OCI-LY1 (cell line): ENCODE measurements around the gene THAP2.
A peak's percentile ranks its signal among the peaks of the same experiment; 100 is the strongest.

Experiments
- H2AFZ ChIP-seq: fragments of 200-600 bp; sonication (generic), shearing (Covaris generic); 2 replicates; pipeline ENCODE4 v1.6.0; 2014; ENCODE audit warnings: antibody characterized with exemption, mild to moderate bottlenecking, low read length
- H3F3A ChIP-seq: fragments of 200-600 bp; sonication (generic), shearing (Covaris generic); 2 replicates; pipeline ENCODE4 v1.6.0; 2014; ENCODE audit warnings: mild to moderate bottlenecking, antibody characterized with exemption, low read length, moderate library complexity; ENCODE audit not compliant: insufficient read depth
- H3K27ac ChIP-seq: fragments of 200-600 bp; sonication (generic); 2 replicates; pipeline ENCODE4 v1.5.1; 2014; ENCODE audit warnings: low read length, mixed run types, mild to moderate bottlenecking, low read depth; ENCODE audit not compliant: poor library complexity, severe bottlenecking
- H3K27me3 ChIP-seq: fragments of 200-600 bp; sonication (generic); 2 replicates; pipeline ENCODE4 v1.6.0; 2014; ENCODE audit warnings: antibody characterized with exemption, mild to moderate bottlenecking, low read length, moderate library complexity; ENCODE audit not compliant: insufficient read depth
- H3K36me3 ChIP-seq: fragments of 200-600 bp; sonication (generic); 2 replicates; pipeline ENCODE4 v1.6.1; 2014; ENCODE audit warnings: mild to moderate bottlenecking, antibody characterized with exemption, low read length, moderate library complexity, mixed read lengths; ENCODE audit not compliant: insufficient read depth
- H3K4me1 ChIP-seq: fragments of 200-600 bp; sonication (generic); 2 replicates; pipeline ENCODE4 v1.5.1; 2014; ENCODE audit warnings: mild to moderate bottlenecking, low read length, moderate library complexity; ENCODE audit not compliant: insufficient read depth, severe bottlenecking
- H3K4me2 ChIP-seq: fragments of 200-600 bp; sonication (generic), shearing (Covaris generic); 2 replicates; pipeline ENCODE4 v1.6.1; 2014; ENCODE audit warnings: low read length
- H3K4me3 ChIP-seq: fragments of 200-600 bp; sonication (generic); 2 replicates; pipeline ENCODE4 v1.5.1; 2014; ENCODE audit warnings: low read length, low read depth, mild to moderate bottlenecking, mixed read lengths; ENCODE audit not compliant: poor library complexity, severe bottlenecking
- H3K79me2 ChIP-seq: fragments of 200-600 bp; shearing (Covaris generic); 2 replicates; pipeline ENCODE4 v1.6.1; 2016; ENCODE audit warnings: mixed run types, low read length, mixed read lengths; ENCODE audit not compliant: insufficient read depth
- H3K9ac ChIP-seq: fragments of 200-600 bp; sonication (generic), shearing (Covaris generic); 2 replicates; pipeline ENCODE4 v1.6.1; 2014; ENCODE audit warnings: mild to moderate bottlenecking, low read length, mixed read lengths
- H3K9me2 ChIP-seq: fragments of 200-600 bp; sonication (generic), shearing (Covaris generic); 2 replicates; pipeline ENCODE4 v1.6.1; 2014; ENCODE audit warnings: low read depth, mild to moderate bottlenecking, low read length, mixed read lengths
- H3K9me3 ChIP-seq: fragments of 200-600 bp; shearing (Covaris generic); 2 replicates; pipeline ENCODE4 v1.6.1; 2014; ENCODE audit warnings: low read length, mixed read lengths
- H4K20me1 ChIP-seq: fragments of 200-600 bp; sonication (generic), shearing (Covaris generic); 2 replicates; pipeline ENCODE4 v1.6.0; 2016; ENCODE audit warnings: mild to moderate bottlenecking, low read length; ENCODE audit not compliant: insufficient read depth
- EZH2 ChIP-seq: fragments of 200-600 bp; sonication (generic), shearing (Covaris generic); IDR thresholded peaks from 2 replicates; pipeline ENCODE4 v1.8.0; 2017; ENCODE audit warnings: borderline replicate concordance, mixed run types, mild to moderate bottlenecking, antibody characterized with exemption, low read length, moderate library complexity, mixed read lengths
- TF ChIP-seq, protein P1 (sequence below): fragments of 200-600 bp; sonication (generic), shearing (Covaris generic); IDR thresholded peaks from 2 replicates; pipeline ENCODE4 v1.5.1; 2017; ENCODE audit warnings: mild to moderate bottlenecking, antibody characterized with exemption, low read length, moderate library complexity, mixed read lengths

Gene THAP2

DNA sequence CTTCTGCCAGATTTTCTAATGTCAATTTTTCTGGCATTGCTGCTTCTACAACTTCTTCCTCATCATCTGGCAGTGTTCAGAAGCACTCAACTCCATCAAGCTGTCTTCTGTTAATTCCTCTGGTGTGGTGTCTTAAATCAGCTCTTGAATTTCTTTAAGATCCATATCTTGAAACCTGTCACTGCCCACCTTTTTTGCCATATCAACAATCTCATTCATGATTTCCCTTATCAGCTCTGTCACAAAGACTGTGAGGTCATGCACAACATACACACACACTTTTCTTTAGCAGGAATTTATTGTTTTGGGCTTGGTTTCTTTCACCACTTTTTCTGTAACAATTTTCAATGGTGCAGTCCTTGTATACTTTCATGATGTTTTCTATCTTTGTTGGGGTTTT lies 7.2 kb downstream of the THAP2 start:
- H3K9ac ChIP-seq: no peak overlapping the region
- no peaks in the 10 kb centered on the region; the same call in 1 of the 2 replicates for H3F3A ChIP-seq
- no peaks in the 10 kb centered on the region for H3K36me3 ChIP-seq
- H3K9me3 ChIP-seq: no peaks in the 10 kb centered on the region
- no peak overlapping the region for H2AFZ ChIP-seq
- H3K4me2 ChIP-seq: no peak overlapping the region
- TF ChIP-seq, protein P1, sequence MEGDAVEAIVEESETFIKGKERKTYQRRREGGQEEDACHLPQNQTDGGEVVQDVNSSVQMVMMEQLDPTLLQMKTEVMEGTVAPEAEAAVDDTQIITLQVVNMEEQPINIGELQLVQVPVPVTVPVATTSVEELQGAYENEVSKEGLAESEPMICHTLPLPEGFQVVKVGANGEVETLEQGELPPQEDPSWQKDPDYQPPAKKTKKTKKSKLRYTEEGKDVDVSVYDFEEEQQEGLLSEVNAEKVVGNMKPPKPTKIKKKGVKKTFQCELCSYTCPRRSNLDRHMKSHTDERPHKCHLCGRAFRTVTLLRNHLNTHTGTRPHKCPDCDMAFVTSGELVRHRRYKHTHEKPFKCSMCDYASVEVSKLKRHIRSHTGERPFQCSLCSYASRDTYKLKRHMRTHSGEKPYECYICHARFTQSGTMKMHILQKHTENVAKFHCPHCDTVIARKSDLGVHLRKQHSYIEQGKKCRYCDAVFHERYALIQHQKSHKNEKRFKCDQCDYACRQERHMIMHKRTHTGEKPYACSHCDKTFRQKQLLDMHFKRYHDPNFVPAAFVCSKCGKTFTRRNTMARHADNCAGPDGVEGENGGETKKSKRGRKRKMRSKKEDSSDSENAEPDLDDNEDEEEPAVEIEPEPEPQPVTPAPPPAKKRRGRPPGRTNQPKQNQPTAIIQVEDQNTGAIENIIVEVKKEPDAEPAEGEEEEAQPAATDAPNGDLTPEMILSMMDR: no peak
- no peak for TF ChIP-seq EZH2
- no peaks in the 10 kb centered on the region for H3K4me1 ChIP-seq
- H3K27me3 ChIP-seq: no peaks in the 10 kb centered on the region
- H4K20me1 ChIP-seq: no peaks in the 10 kb centered on the region
- no peak overlapping the region for H3K4me3 ChIP-seq
- H3K27ac ChIP-seq: no peak overlapping the region
- no peaks in the 10 kb centered on the region for H3K9me2 ChIP-seq
- no peaks in the 10 kb centered on the region for H3K79me2 ChIP-seq

DNA sequence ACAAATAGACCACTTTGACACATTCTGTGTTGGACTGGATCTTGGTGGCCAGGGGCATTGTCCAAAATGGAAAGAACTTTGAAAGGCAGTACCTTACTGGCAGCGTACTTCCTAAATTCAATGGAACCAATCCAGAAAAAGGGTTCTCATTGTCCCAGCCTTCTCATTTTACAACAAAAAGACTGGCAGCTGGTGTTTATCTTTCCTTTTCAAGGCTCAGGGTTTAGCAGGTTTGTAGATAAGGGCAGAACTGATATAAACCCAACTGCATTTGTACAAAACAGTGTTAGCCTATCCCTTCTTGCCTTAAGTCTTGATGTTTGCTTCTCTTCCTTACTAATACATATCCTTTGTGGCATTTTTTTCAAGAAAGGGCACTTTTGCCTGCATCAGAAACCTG lies 7.7 kb downstream of the THAP2 start:
- TF ChIP-seq, protein P1: no peak
- no peak for TF ChIP-seq EZH2
- Histone ChIP-seq H3K4me2 (no peak overlapping the region), H2AFZ (no peak overlapping the region), H3K79me2 (no peaks in the 10 kb centered on the region), H3K9ac (no peak overlapping the region), H4K20me1 (no peaks in the 10 kb centered on the region), H3K4me3 (no peak overlapping the region), H3K27ac (no peak overlapping the region), H3F3A (no peaks in the 10 kb centered on the region; the same call in 1 of the 2 replicates), H3K4me1 (no peaks in the 10 kb centered on the region), H3K36me3 (no peaks in the 10 kb centered on the region), H3K27me3 (no peaks in the 10 kb centered on the region), H3K9me2 (no peaks in the 10 kb centered on the region), H3K9me3 (no peaks in the 10 kb centered on the region)

DNA sequence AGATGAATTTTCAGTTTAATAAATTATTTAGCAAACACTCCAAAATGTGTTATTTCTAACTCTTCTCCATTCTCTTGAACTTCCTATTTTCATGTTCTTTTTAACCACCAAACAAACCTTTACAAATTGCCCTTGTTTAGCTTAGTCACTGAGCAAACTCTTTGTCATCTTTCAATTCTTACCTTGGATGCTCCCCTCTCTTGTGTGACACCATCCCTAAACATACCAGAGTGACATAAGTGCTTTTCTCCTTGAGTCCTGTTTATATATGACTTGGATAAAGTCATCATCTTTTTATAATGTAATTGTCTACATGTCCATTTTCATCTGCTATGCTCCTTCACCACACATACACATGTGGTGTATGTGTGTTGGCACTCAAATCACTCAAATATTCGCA lies 18.4 kb downstream of the THAP2 start:
- Histone ChIP-seq H3K36me3 (no peaks in the 10 kb centered on the region), H3K4me1 (peaks cover 32% of the 10 kb centered on the region), H3K4me3 (no peak overlapping the region), H4K20me1 (no peaks in the 10 kb centered on the region), H3K79me2 (no peaks in the 10 kb centered on the region; the same call in 1 of the 2 replicates), H3K9me2 (no peaks in the 10 kb centered on the region), H3K9ac (no peak overlapping the region), H3K4me2 (no peak overlapping the region), H3K27ac (peak overlapping the region; percentile 52), H3K27me3 (no peaks in the 10 kb centered on the region), H3F3A (peaks cover 9% of the 10 kb centered on the region), H2AFZ (no peak overlapping the region), H3K9me3 (no peaks in the 10 kb centered on the region)
- TF ChIP-seq, protein P1: no peak
